Choroid plexus epithelial cell (primary cell): ENCODE results near the gene XPO4.

ENCODE experiments used
- DNase-seq: peaks from one replicate; pipeline ENCODE4 v3.0.0-alpha.2; 2010; ENCODE audit warnings: low read depth
- H3K4me3 ChIP-seq: 2 replicates; pipeline ENCODE4 v1.5.1; 2011; ENCODE audit warnings: low read depth, mild to moderate bottlenecking, control low read depth, low read length, moderate library complexity
- CTCF ChIP-seq: conservative IDR thresholded peaks from 2 replicates; pipeline ENCODE4 v1.5.1; 2011; ENCODE audit warnings: low read depth, mild to moderate bottlenecking, control low read depth, inconsistent platforms, low read length, moderate library complexity

XPO4 gene

GRCh38 chr13:20847296-20847695, 55.2 kb downstream of the XPO4 start:
- H3K4me3 ChIP-seq = no peak overlapping the region
- DNase-seq = peak; percentile 46
- TF ChIP-seq CTCF = no peak

- TF ChIP-seq CTCF = no peak
- no peak overlapping the region for H3K4me3 ChIP-seq
- DNase-seq = peak; percentile 52
Measured at GRCh38 chr13:20843166-20843565, 59.4 kb downstream of the XPO4 start.

- no peak overlapping the region for H3K4me3 ChIP-seq
- no peak for TF ChIP-seq CTCF
Measured at GRCh38 chr13:20840568-20840967, 62.0 kb downstream of the XPO4 start.

GRCh38 chr13:20833900-20834679, 68.5 kb downstream of the XPO4 start:
- DNase-seq = no peak

More at GRCh38 chr13:20840568-20840967, 62.0 kb downstream of the XPO4 start:
- DNase-seq = no peak

GRCh38 chr13:20832861-20833260, 69.7 kb downstream of the XPO4 start:
- no peak for DNase-seq
- H3K4me3 ChIP-seq = no peak overlapping the region
- no peak for TF ChIP-seq CTCF

More at GRCh38 chr13:20833900-20834679, 68.5 kb downstream of the XPO4 start:
- TF ChIP-seq CTCF = no peak
- H3K4me3 ChIP-seq = no peak overlapping the region

- no peak for TF ChIP-seq CTCF
- DNase-seq = no peak
- no peak overlapping the region for H3K4me3 ChIP-seq
Measured at GRCh38 chr13:20831933-20832332, 70.6 kb downstream of the XPO4 start.

- TF ChIP-seq CTCF = no peak
- no peak overlapping the region for H3K4me3 ChIP-seq
- DNase-seq = no peak
Measured at GRCh38 chr13:20831254-20831653, 71.3 kb downstream of the XPO4 start.
